ENCODE results near the gene SNAPC1. TPM values are rescaled to one million over a fixed set of nuclear protein-coding genes. Genes with fewer than 3 reads are reported as not detected.

SNAPC1 gene
- total RNA-seq, 1 experiment from 2014 or later: 8.6 TPM

GRCh38 chr14:61720741-61721140 is 41.5 kb upstream of the SNAPC1 start:
- POLR2A ChIA-PET: no interaction called here
- peaks cover 3% of the 10 kb centered on the region for H3K36me3 ChIP-seq (ENCODE audit: control insufficient read depth, insufficient read depth, low read length)
- intact Hi-C loops (cut with micrococcal nuclease; ENCODE audit: unreplicated experiment): no loop called here

GRCh38 chr14:61724133-61724532 is 38.1 kb upstream of the SNAPC1 start:
- ChIA-PET CTCF (no interaction called here), POLR2A (no interaction called here)
- no peaks in the 10 kb centered on the region for H3K27me3 ChIP-seq (ENCODE audit: control insufficient read depth, insufficient read depth, low read length)
- H3K9me3 ChIP-seq (ENCODE audit: control insufficient read depth, insufficient read depth, low read depth, low read length): no peaks in the 10 kb centered on the region
- no peak overlapping the region for H3K4me3 ChIP-seq (ENCODE audit: low read depth in 2 of 2, low read length in 2 of 2)
- TF ChIP-seq, protein P1, sequence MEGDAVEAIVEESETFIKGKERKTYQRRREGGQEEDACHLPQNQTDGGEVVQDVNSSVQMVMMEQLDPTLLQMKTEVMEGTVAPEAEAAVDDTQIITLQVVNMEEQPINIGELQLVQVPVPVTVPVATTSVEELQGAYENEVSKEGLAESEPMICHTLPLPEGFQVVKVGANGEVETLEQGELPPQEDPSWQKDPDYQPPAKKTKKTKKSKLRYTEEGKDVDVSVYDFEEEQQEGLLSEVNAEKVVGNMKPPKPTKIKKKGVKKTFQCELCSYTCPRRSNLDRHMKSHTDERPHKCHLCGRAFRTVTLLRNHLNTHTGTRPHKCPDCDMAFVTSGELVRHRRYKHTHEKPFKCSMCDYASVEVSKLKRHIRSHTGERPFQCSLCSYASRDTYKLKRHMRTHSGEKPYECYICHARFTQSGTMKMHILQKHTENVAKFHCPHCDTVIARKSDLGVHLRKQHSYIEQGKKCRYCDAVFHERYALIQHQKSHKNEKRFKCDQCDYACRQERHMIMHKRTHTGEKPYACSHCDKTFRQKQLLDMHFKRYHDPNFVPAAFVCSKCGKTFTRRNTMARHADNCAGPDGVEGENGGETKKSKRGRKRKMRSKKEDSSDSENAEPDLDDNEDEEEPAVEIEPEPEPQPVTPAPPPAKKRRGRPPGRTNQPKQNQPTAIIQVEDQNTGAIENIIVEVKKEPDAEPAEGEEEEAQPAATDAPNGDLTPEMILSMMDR (IDR thresholded peaks at IDR 0.05): no peak
- TF ChIP-seq POLR2AphosphoS5 (IDR thresholded peaks at IDR 0.05; ENCODE audit: low read depth, low read length) (no peak), TCF7L2 (IDR thresholded peaks at IDR 0.05; ENCODE audit: low read depth, low read length) (no peak), SIN3A (IDR thresholded peaks at IDR 0.05; ENCODE audit: borderline replicate concordance, insufficient read depth, low read depth, low read length) (no peak)
- TF ChIP-seq, protein P2, sequence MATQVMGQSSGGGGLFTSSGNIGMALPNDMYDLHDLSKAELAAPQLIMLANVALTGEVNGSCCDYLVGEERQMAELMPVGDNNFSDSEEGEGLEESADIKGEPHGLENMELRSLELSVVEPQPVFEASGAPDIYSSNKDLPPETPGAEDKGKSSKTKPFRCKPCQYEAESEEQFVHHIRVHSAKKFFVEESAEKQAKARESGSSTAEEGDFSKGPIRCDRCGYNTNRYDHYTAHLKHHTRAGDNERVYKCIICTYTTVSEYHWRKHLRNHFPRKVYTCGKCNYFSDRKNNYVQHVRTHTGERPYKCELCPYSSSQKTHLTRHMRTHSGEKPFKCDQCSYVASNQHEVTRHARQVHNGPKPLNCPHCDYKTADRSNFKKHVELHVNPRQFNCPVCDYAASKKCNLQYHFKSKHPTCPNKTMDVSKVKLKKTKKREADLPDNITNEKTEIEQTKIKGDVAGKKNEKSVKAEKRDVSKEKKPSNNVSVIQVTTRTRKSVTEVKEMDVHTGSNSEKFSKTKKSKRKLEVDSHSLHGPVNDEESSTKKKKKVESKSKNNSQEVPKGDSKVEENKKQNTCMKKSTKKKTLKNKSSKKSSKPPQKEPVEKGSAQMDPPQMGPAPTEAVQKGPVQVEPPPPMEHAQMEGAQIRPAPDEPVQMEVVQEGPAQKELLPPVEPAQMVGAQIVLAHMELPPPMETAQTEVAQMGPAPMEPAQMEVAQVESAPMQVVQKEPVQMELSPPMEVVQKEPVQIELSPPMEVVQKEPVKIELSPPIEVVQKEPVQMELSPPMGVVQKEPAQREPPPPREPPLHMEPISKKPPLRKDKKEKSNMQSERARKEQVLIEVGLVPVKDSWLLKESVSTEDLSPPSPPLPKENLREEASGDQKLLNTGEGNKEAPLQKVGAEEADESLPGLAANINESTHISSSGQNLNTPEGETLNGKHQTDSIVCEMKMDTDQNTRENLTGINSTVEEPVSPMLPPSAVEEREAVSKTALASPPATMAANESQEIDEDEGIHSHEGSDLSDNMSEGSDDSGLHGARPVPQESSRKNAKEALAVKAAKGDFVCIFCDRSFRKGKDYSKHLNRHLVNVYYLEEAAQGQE (IDR thresholded peaks at IDR 0.05; ENCODE audit: insufficient read depth in 1 of 2, low read depth in 2 of 2, low read length in 1 of 2): no peak
- no peak for ATAC-seq
- no peak for DNase-seq (ENCODE audit: low read depth, low spot score)
- H3K4me1 ChIP-seq (ENCODE audit: control insufficient read depth, insufficient read depth, low read length): no peaks in the 10 kb centered on the region; the same call in 1 of the 2 replicates
- intact Hi-C loops (cut with micrococcal nuclease; ENCODE audit: unreplicated experiment): no loop called here
- BruUV-seq (replicated peaks): no TSS peak
- H3K36me3 ChIP-seq (ENCODE audit: control insufficient read depth, insufficient read depth, low read length): peaks cover 15% of the 10 kb centered on the region
- no peak overlapping the region for H3K27ac ChIP-seq (ENCODE audit: low read length)
- in situ Hi-C loops (cut with HindIII; ENCODE audit: low pct_unique_long_range_greater_than_20kb, low sequenced_read_pairs): no loop called here

More at GRCh38 chr14:61720741-61721140, 41.5 kb upstream of the SNAPC1 start:
- TF ChIP-seq, protein P1 (IDR thresholded peaks at IDR 0.05): no peak
- no peak for TF ChIP-seq TCF7L2 (IDR thresholded peaks at IDR 0.05; ENCODE audit: low read depth, low read length)
- TF ChIP-seq, protein P2 (IDR thresholded peaks at IDR 0.05; ENCODE audit: insufficient read depth in 1 of 2, low read depth in 2 of 2, low read length in 1 of 2): no peak
- no peak for TF ChIP-seq POLR2AphosphoS5 (IDR thresholded peaks at IDR 0.05; ENCODE audit: low read depth, low read length)
- TF ChIP-seq SIN3A (IDR thresholded peaks at IDR 0.05; ENCODE audit: borderline replicate concordance, insufficient read depth, low read depth, low read length): no peak
- in situ Hi-C loops (cut with HindIII; ENCODE audit: low pct_unique_long_range_greater_than_20kb, low sequenced_read_pairs): no loop called here
- no peaks in the 10 kb centered on the region for H3K9me3 ChIP-seq (ENCODE audit: control insufficient read depth, insufficient read depth, low read depth, low read length)
- no peak overlapping the region for H3K27ac ChIP-seq (ENCODE audit: low read length)
- DNase-seq (ENCODE audit: low read depth, low spot score): no peak
- H3K27me3 ChIP-seq (ENCODE audit: control insufficient read depth, insufficient read depth, low read length): no peaks in the 10 kb centered on the region
- H3K4me1 ChIP-seq (ENCODE audit: control insufficient read depth, insufficient read depth, low read length): no peaks in the 10 kb centered on the region; the same call in 1 of the 2 replicates
- no peak for ATAC-seq
- no peak overlapping the region for H3K4me3 ChIP-seq (ENCODE audit: low read depth in 2 of 2, low read length in 2 of 2)
- CTCF ChIA-PET: no interaction called here
- BruUV-seq (replicated peaks): no TSS peak
